Activated T-cell treated with anti-CD3 and anti-CD28 coated beads, Interleukin-2, amount 50 U/mL, for 24 hours (primary cell): ENCODE results near the gene TXNRD2.
"Not testable (repeated sequence)": the region's sequence is repeated elsewhere in the genome, so short reads cannot be mapped to it uniquely, and the experiment has no call there.

Source experiments
- DNase-seq: peaks from one replicate; pipeline ENCODE4 v3.0.0-alpha.2; 2020
- H3K27ac Mint-ChIP-seq: 2 replicates; pipeline ENCODE4 v1.8.0; 2020; ENCODE audit warnings: mild to moderate bottlenecking, mixed read lengths
- H3K27me3 Mint-ChIP-seq: 2 replicates; pipeline ENCODE4 v1.8.0; 2020; ENCODE audit warnings: mixed read lengths
- H3K36me3 Mint-ChIP-seq: 2 replicates; pipeline ENCODE4 v1.8.0; 2020; ENCODE audit warnings: low read depth, mixed read lengths
- H3K4me1 Mint-ChIP-seq: 2 replicates; pipeline ENCODE4 v1.8.0; 2020; ENCODE audit warnings: low read depth, mixed read lengths
- H3K4me3 Mint-ChIP-seq: 2 replicates; pipeline ENCODE4 v1.8.0; 2020; ENCODE audit warnings: mild to moderate bottlenecking, moderate library complexity, mixed read lengths
- H3K9me3 Mint-ChIP-seq: 2 replicates; pipeline ENCODE4 v1.8.0; 2020; ENCODE audit warnings: mixed read lengths

Gene TXNRD2

GRCh38 chr22:19932367-19933206 is 9.0 kb downstream of the TXNRD2 start:
- no peak for DNase-seq
- peaks cover 4% of the 10 kb centered on the region for H3K4me1 Mint-ChIP-seq
- peaks cover 28% of the 10 kb centered on the region for H3K36me3 Mint-ChIP-seq
- no peak overlapping the region for H3K4me3 Mint-ChIP-seq
- H3K27ac Mint-ChIP-seq, result no peak overlapping the region
- no peaks in the 10 kb centered on the region for H3K27me3 Mint-ChIP-seq
- H3K9me3 Mint-ChIP-seq, result peaks cover 14% of the 10 kb centered on the region

- Mint-ChIP-seq H3K9me3 (peaks cover 12% of the 10 kb centered on the region), H3K36me3 (peaks cover 17% of the 10 kb centered on the region), H3K27ac (no peak overlapping the region), H3K27me3 (no peaks in the 10 kb centered on the region), H3K4me1 (peaks cover 4% of the 10 kb centered on the region), H3K4me3 (no peak overlapping the region)
- no peak for DNase-seq
Observed at GRCh38 chr22:19931514-19931913, 10.1 kb downstream of the TXNRD2 start.

- Mint-ChIP-seq H3K9me3 (peaks cover 6% of the 10 kb centered on the region), H3K27me3 (no peaks in the 10 kb centered on the region), H3K4me1 (peaks cover 4% of the 10 kb centered on the region), H3K36me3 (peaks cover 10% of the 10 kb centered on the region), H3K27ac (no peak overlapping the region), H3K4me3 (no peak overlapping the region)
- DNase-seq, result no peak
Observed at GRCh38 chr22:19930551-19931486, 10.8 kb downstream of the TXNRD2 start.

GRCh38 chr22:19929586-19930550 is 11.8 kb downstream of the TXNRD2 start:
- Mint-ChIP-seq H3K36me3 (peaks cover 3% of the 10 kb centered on the region), H3K9me3 (no peaks in the 10 kb centered on the region), H3K4me3 (no peak overlapping the region), H3K4me1 (peaks cover 4% of the 10 kb centered on the region), H3K27ac (no peak overlapping the region), H3K27me3 (no peaks in the 10 kb centered on the region)
- no peak for DNase-seq

- Mint-ChIP-seq H3K27ac (no peak overlapping the region), H3K27me3 (no peaks in the 10 kb centered on the region), H3K4me1 (peaks cover 4% of the 10 kb centered on the region), H3K9me3 (no peaks in the 10 kb centered on the region), H3K4me3 (no peak overlapping the region), H3K36me3 (peaks cover 8% of the 10 kb centered on the region)
- DNase-seq, result no peak
Observed at GRCh38 chr22:19928207-19928606, 13.4 kb downstream of the TXNRD2 start.

GRCh38 chr22:19927696-19928095 is 13.9 kb downstream of the TXNRD2 start:
- H3K36me3 Mint-ChIP-seq, result peaks cover 11% of the 10 kb centered on the region
- H3K27ac Mint-ChIP-seq, result no peak overlapping the region
- no peaks in the 10 kb centered on the region for H3K27me3 Mint-ChIP-seq
- no peaks in the 10 kb centered on the region for H3K9me3 Mint-ChIP-seq
- H3K4me1 Mint-ChIP-seq, result peaks cover 4% of the 10 kb centered on the region
- no peak for DNase-seq
- no peak overlapping the region for H3K4me3 Mint-ChIP-seq

GRCh38 chr22:19926028-19926427 is 15.6 kb downstream of the TXNRD2 start:
- peaks cover 11% of the 10 kb centered on the region for H3K36me3 Mint-ChIP-seq
- not testable (repeated sequence) for DNase-seq, H3K9me3 Mint-ChIP-seq, H3K27me3 Mint-ChIP-seq, H3K4me3 Mint-ChIP-seq, H3K4me1 Mint-ChIP-seq, H3K27ac Mint-ChIP-seq

- no peaks in the 10 kb centered on the region for H3K9me3 Mint-ChIP-seq
- peaks cover 8% of the 10 kb centered on the region for H3K36me3 Mint-ChIP-seq
- H3K4me3 Mint-ChIP-seq, result no peak overlapping the region
- H3K27me3 Mint-ChIP-seq, result no peaks in the 10 kb centered on the region
- DNase-seq, result no peak
- no peaks in the 10 kb centered on the region for H3K4me1 Mint-ChIP-seq
- H3K27ac Mint-ChIP-seq, result no peak overlapping the region
Observed at GRCh38 chr22:19923914-19924513, 17.6 kb downstream of the TXNRD2 start.

GRCh38 chr22:19921544-19922081 is 20.0 kb downstream of the TXNRD2 start:
- Mint-ChIP-seq H3K36me3 (peaks cover 24% of the 10 kb centered on the region), H3K4me3 (no peak overlapping the region), H3K9me3 (no peaks in the 10 kb centered on the region), H3K4me1 (no peaks in the 10 kb centered on the region), H3K27me3 (no peaks in the 10 kb centered on the region), H3K27ac (no peak overlapping the region)
- no peak for DNase-seq

GRCh38 chr22:19919701-19920363 is 21.8 kb downstream of the TXNRD2 start:
- Mint-ChIP-seq H3K27me3 (no peaks in the 10 kb centered on the region), H3K27ac (no peak overlapping the region), H3K4me3 (no peak overlapping the region), H3K9me3 (no peaks in the 10 kb centered on the region), H3K36me3 (peaks cover 39% of the 10 kb centered on the region), H3K4me1 (no peaks in the 10 kb centered on the region)
- DNase-seq, result no peak

- Mint-ChIP-seq H3K4me1 (no peaks in the 10 kb centered on the region), H3K36me3 (peaks cover 48% of the 10 kb centered on the region), H3K9me3 (no peaks in the 10 kb centered on the region), H3K4me3 (no peak overlapping the region), H3K27ac (no peak overlapping the region), H3K27me3 (no peaks in the 10 kb centered on the region)
- no peak for DNase-seq
Observed at GRCh38 chr22:19918332-19919106, 23.1 kb downstream of the TXNRD2 start.

GRCh38 chr22:19917389-19918138 is 24.1 kb downstream of the TXNRD2 start:
- H3K36me3 Mint-ChIP-seq, result peaks cover 51% of the 10 kb centered on the region
- no peaks in the 10 kb centered on the region for H3K9me3 Mint-ChIP-seq
- H3K4me3 Mint-ChIP-seq, result no peak overlapping the region
- H3K4me1 Mint-ChIP-seq, result no peaks in the 10 kb centered on the region
- DNase-seq, result no peak
- no peak overlapping the region for H3K27ac Mint-ChIP-seq
- no peaks in the 10 kb centered on the region for H3K27me3 Mint-ChIP-seq
